ENCODE data around the gene HOXA5.

Gene HOXA5

GRCh38 chr7:27122077-27122910 is 21.2 kb downstream of the HOXA5 start:
- H3K27me3 ChIP-seq (ENCODE audit: control insufficient read depth, insufficient read depth, low read length): no peaks in the 10 kb centered on the region
- no peaks in the 10 kb centered on the region for H3K9me3 ChIP-seq (ENCODE audit: control insufficient read depth, low read length)
- no peak overlapping the region for H3K4me2 ChIP-seq (ENCODE audit: low read length)
- H3K9ac ChIP-seq: no peak overlapping the region
- H3K4me3 ChIP-seq (ENCODE audit: low read depth, low read length): peak overlapping the region; percentile 1
- no peak for TF ChIP-seq CTCF (IDR thresholded peaks at IDR 0.05)
- H2AFZ ChIP-seq: no peak overlapping the region
- H3K27ac ChIP-seq: no peak overlapping the region
- no peaks in the 10 kb centered on the region for H3K4me1 ChIP-seq
- no peaks in the 10 kb centered on the region for H3K79me2 ChIP-seq
- H3K36me3 ChIP-seq (ENCODE audit: control insufficient read depth, insufficient read depth, low read length): no peaks in the 10 kb centered on the region

- H3K9ac ChIP-seq: no peak overlapping the region
Measured at GRCh38 chr7:27121684-27122076, 21.8 kb downstream of the HOXA5 start.

GRCh38 chr7:27119412-27119911 is 24.0 kb downstream of the HOXA5 start:
- TF ChIP-seq CTCF (IDR thresholded peaks at IDR 0.05): no peak
- no peak overlapping the region for H3K4me3 ChIP-seq (ENCODE audit: low read depth, low read length)
- no peak overlapping the region for H3K27ac ChIP-seq
- H2AFZ ChIP-seq: no peak overlapping the region
- H3K4me1 ChIP-seq: no peaks in the 10 kb centered on the region
- no peak overlapping the region for H3K9ac ChIP-seq
- H3K36me3 ChIP-seq (ENCODE audit: control insufficient read depth, insufficient read depth, low read length): no peaks in the 10 kb centered on the region
- H3K9me3 ChIP-seq (ENCODE audit: control insufficient read depth, low read length): no peaks in the 10 kb centered on the region
- H3K4me2 ChIP-seq (ENCODE audit: low read length): no peak overlapping the region
- no peaks in the 10 kb centered on the region for H3K27me3 ChIP-seq (ENCODE audit: control insufficient read depth, insufficient read depth, low read length)
- no peaks in the 10 kb centered on the region for H3K79me2 ChIP-seq

More at GRCh38 chr7:27121684-27122076, 21.8 kb downstream of the HOXA5 start:
- Histone ChIP-seq H3K4me3 (ENCODE audit: low read depth, low read length) (no peak overlapping the region), H3K4me1 (no peaks in the 10 kb centered on the region), H2AFZ (no peak overlapping the region), H3K27me3 (ENCODE audit: control insufficient read depth, insufficient read depth, low read length) (no peaks in the 10 kb centered on the region), H3K36me3 (ENCODE audit: control insufficient read depth, insufficient read depth, low read length) (no peaks in the 10 kb centered on the region), H3K79me2 (no peaks in the 10 kb centered on the region), H3K4me2 (ENCODE audit: low read length) (no peak overlapping the region), H3K27ac (no peak overlapping the region), H3K9me3 (ENCODE audit: control insufficient read depth, low read length) (no peaks in the 10 kb centered on the region)
- TF ChIP-seq CTCF (IDR thresholded peaks at IDR 0.05): no peak

GRCh38 chr7:27118580-27118979 is 24.9 kb downstream of the HOXA5 start:
- Histone ChIP-seq H2AFZ (no peak overlapping the region), H3K4me1 (no peaks in the 10 kb centered on the region), H3K4me3 (ENCODE audit: low read depth, low read length) (peak overlapping the region; percentile 38), H3K4me2 (ENCODE audit: low read length) (peak overlapping the region; percentile 2), H3K36me3 (ENCODE audit: control insufficient read depth, insufficient read depth, low read length) (no peaks in the 10 kb centered on the region), H3K79me2 (no peaks in the 10 kb centered on the region), H3K9me3 (ENCODE audit: control insufficient read depth, low read length) (no peaks in the 10 kb centered on the region), H3K9ac (no peak overlapping the region), H3K27ac (no peak overlapping the region), H3K27me3 (ENCODE audit: control insufficient read depth, insufficient read depth, low read length) (no peaks in the 10 kb centered on the region)
- no peak for TF ChIP-seq CTCF (IDR thresholded peaks at IDR 0.05)

All from parathyroid adenoma (tissue), 2 donors.